Measurements from ENCODE around the gene TLCD1.

- TF ChIP-seq TAF1 (IDR thresholded peaks at IDR 0.05; ENCODE audit: borderline replicate concordance, insufficient read depth, low read length), result no peak
- TF ChIP-seq REST (IDR thresholded peaks at IDR 0.05; ENCODE audit: insufficient read depth in 1 of 2, low read depth in 2 of 2, low read length in 2 of 2), result no peak
- no peak for TF ChIP-seq POLR2AphosphoS5 (IDR thresholded peaks at IDR 0.05; ENCODE audit: low read depth, low read length)
Measured at GRCh38 chr17:28703552-28704218, 22.3 kb downstream of the TLCD1 start.
